GM12878 (cell line): Measurements from ENCODE around the gene VSTM2B. TPM values are rescaled to one million over a fixed set of nuclear protein-coding genes. Genes with fewer than 3 reads are reported as not detected.

Experiments
- ATAC-seq: fragments of 200-7000 bp; cut with Tn5 transposase; 3 replicates; pipeline ENCODE4 v1.9.1; 2020; ENCODE audit warnings: mild to moderate bottlenecking, moderate library complexity
- BruUV-seq: library from RNA; stranded (reverse); fragments of 400-500 nt; replicated peaks from 2 replicates; lab custom pipeline; 2021; lab: Mats Ljungman, UMichigan
- CTCF ChIA-PET: fragments of 300-600 bp; sonication (Branson Sonifier 250); formaldehyde crosslinking; extraction: SDS; loops from one replicate; lab custom pipeline; 2021; ENCODE audit warnings: inconsistent platforms; lab: Yijun Ruan, JAX
- POLR2A ChIA-PET: fragments of 350-600 bp; formaldehyde crosslinking; extraction: SDS; loops from one replicate; lab custom pipeline; 2021; ENCODE audit warnings: inconsistent platforms; lab: Charles Lee
- RAD21 ChIA-PET: fragments of 300-600 bp; sonication (Branson Sonifier 250); formaldehyde crosslinking; loops from one replicate; lab custom pipeline; 2023; ENCODE audit warnings: antibody characterized with exemption; ENCODE audit not compliant: unreplicated experiment; lab: Charles Lee
- SMC1A ChIA-PET: fragments of 300-600 bp; sonication (Branson Sonifier 250); formaldehyde crosslinking; loops from one replicate; lab custom pipeline; 2023; ENCODE audit not compliant: unreplicated experiment, uncharacterized antibody; lab: Charles Lee
- DNase-seq: peaks from one replicate; pipeline ENCODE4 v3.0.0-alpha.2; 2011; ENCODE audit warnings: low read depth, low spot score
- FAIRE-seq: peaks from 3 replicates; lab custom pipeline; 2011; peaks lifted over from hg19 to GRCh38; lab: Jason Lieb, UNC
- H2AFZ ChIP-seq: 2 replicates; pipeline ENCODE4 v1.6.0; 2011; ENCODE audit warnings: low read depth, low read length, control low read depth; ENCODE audit not compliant: control insufficient read depth
- H3K27ac ChIP-seq: 2 replicates; pipeline ENCODE4 v1.5.1; 2011; ENCODE audit warnings: control low read depth; ENCODE audit not compliant: control insufficient read depth, insufficient read depth
- H3K27me3 ChIP-seq, 2 experiments: replicated peaks in 1 of 2; 2 replicates each; pipeline versions ENCODE4 v1.6.0 to v1.6.1; 2011; ENCODE audit warnings: low read length in 1 of 2; ENCODE audit not compliant: control insufficient read depth in 2 of 2, insufficient read depth in 2 of 2
- H3K36me3 ChIP-seq, 2 experiments: 2 replicates each; pipeline ENCODE4 v1.5.1; 2011; ENCODE audit warnings: low read length in 1 of 2; ENCODE audit not compliant: control insufficient read depth in 2 of 2, insufficient read depth in 2 of 2
- H3K4me1 ChIP-seq: 2 replicates; pipeline ENCODE4 v1.6.1; 2011; ENCODE audit warnings: mild to moderate bottlenecking, low read length, moderate library complexity, mixed read lengths; ENCODE audit not compliant: control insufficient read depth, insufficient read depth
- H3K4me2 ChIP-seq: 2 replicates; pipeline ENCODE4 v1.6.0; 2011; ENCODE audit warnings: control low read depth; ENCODE audit not compliant: control insufficient read depth, insufficient read depth
- H3K4me3 ChIP-seq: fragments of 200-600 bp; sonication (generic); 2 replicates; pipeline ENCODE4 v1.5.1; 2016
- H3K79me2 ChIP-seq: 2 replicates; pipeline ENCODE4 v1.6.0; 2011; ENCODE audit warnings: low read length; ENCODE audit not compliant: control insufficient read depth, insufficient read depth
- H3K9ac ChIP-seq: 2 replicates; pipeline ENCODE4 v1.8.0; 2011; ENCODE audit warnings: low read length, control low read depth, mixed read lengths; ENCODE audit not compliant: control insufficient read depth, insufficient read depth
- H3K9me3 ChIP-seq: replicated peaks from 3 replicates; pipeline ENCODE4 v1.5.1; 2011; ENCODE audit warnings: mild to moderate bottlenecking, low read length; ENCODE audit not compliant: control insufficient read depth, insufficient read depth
- H4K20me1 ChIP-seq: 2 replicates; pipeline ENCODE4 v1.6.0; 2011; ENCODE audit not compliant: control insufficient read depth, insufficient read depth
- IKZF1 ChIP-seq: fragments of 450-650 bp; conservative IDR thresholded peaks from 2 replicates; pipeline ENCODE4 v1.6.1; 2017; ENCODE audit warnings: antibody characterized with exemption, mild to moderate bottlenecking
- JUND ChIP-seq: IDR thresholded peaks from 2 replicates; pipeline ENCODE4 v1.6.1; 2012; ENCODE audit warnings: low read depth, mild to moderate bottlenecking, low read length, improper control_type of control experiment, moderate library complexity
- NR2C2 ChIP-seq: IDR thresholded peaks from 2 replicates; pipeline ENCODE4 v1.6.1; 2011; ENCODE audit warnings: borderline replicate concordance, low read depth; ENCODE audit not compliant: control insufficient read depth, insufficient read length
- PAX8 ChIP-seq: fragments of 450-650 bp; IDR thresholded peaks from 2 replicates; pipeline ENCODE4 v1.6.1; 2017; ENCODE audit warnings: mild to moderate bottlenecking, moderate library complexity
- RB1 ChIP-seq: fragments of 450-650 bp; formaldehyde crosslinking; IDR thresholded peaks from 2 replicates; pipeline ENCODE4 v1.6.1; 2017; ENCODE audit warnings: mild to moderate bottlenecking, borderline replicate concordance
- SMAD5 ChIP-seq: IDR thresholded peaks from 2 replicates; pipeline ENCODE4 v1.6.1; 2016; ENCODE audit warnings: antibody characterized with exemption, low read depth
- SMARCA5 ChIP-seq: fragments of 450-650 bp; IDR thresholded peaks from 2 replicates; pipeline ENCODE4 v1.6.1; 2017; ENCODE audit warnings: mild to moderate bottlenecking
- STAT3 ChIP-seq: IDR thresholded peaks from 2 replicates; pipeline ENCODE4 v1.6.1; 2011; ENCODE audit warnings: low read depth, low read length, improper control_type of control experiment
- whole genome bisulfite sequencing: methylation state at CpG from one replicate; pipeline ENCODE4 v1.1.6; 2016; ENCODE audit warnings: low lambda C conversion rate; ENCODE audit not compliant: insufficient replicate concordance, insufficient coverage; ENCODE audit errors: missing lambda C conversion rate; 5-methylcytosine and 5-hydroxymethylcytosine counted together
- in situ Hi-C: fragments of 300-500 bp; cut with MboI; formaldehyde crosslinking; loops from 9 replicates; pipeline ENCODE4 v1.14.3; 2018; ENCODE audit warnings: mixed read lengths
- intact Hi-C: fragments of 100-400 bp; cut with micrococcal nuclease; formaldehyde crosslinking; loops from one replicate; pipeline ENCODE4 v1.14.2; 2022; ENCODE audit not compliant: unreplicated experiment
- polyA plus RNA-seq, 11 experiments: library from polyadenylated mRNA; depleted of rRNA in 4 of 11; unstranded in 6 of 11; stranded (reverse) in 5 of 11; fragments of >200 nt; fragmentation: Nextera tagmentation in 4 of 11; fragmentation: Illumina TruSeq in 1 of 11; extraction: Ambion mirVana in 4 of 11; extraction: Trizol in 1 of 11; gene quantifications; 1 replicate in 1 of 11; 2 replicates in 10 of 11; pipeline versions ENCODE4 v1.2.1 to v1.2.3, GENCODE V29; 2011 to 2016; ENCODE audit warnings: inconsistent platforms in 2 of 11, missing spikeins in 2 of 11, low read depth in 1 of 11
- total RNA-seq, 4 experiments: library from RNA; depleted of rRNA in 3 of 4; stranded (reverse); fragments of >200 nt in 3 of 4; fragmentation: Illumina TruSeq in 1 of 4; extraction: Trizol in 1 of 4; gene quantifications; 2 replicates each; pipeline versions ENCODE4 v1.2.1 to v1.2.3, GENCODE V29; 2013 to 2021
- TF ChIP-seq, protein P1 (sequence below): fragments of 450-650 bp; IDR thresholded peaks from 2 replicates; pipeline ENCODE4 v1.6.1; 2016; ENCODE audit warnings: mild to moderate bottlenecking
- TF ChIP-seq, protein P2 (sequence below): fragments of 450-650 bp; IDR thresholded peaks from 2 replicates; pipeline ENCODE4 v1.6.1; 2016; ENCODE audit warnings: mild to moderate bottlenecking, moderate library complexity, borderline replicate concordance
- TF ChIP-seq, protein P3 (sequence below): fragments of 450-650 bp; IDR thresholded peaks from 2 replicates; pipeline ENCODE4 v1.6.1; 2017; ENCODE audit warnings: mild to moderate bottlenecking

VSTM2B gene
- total and polyA plus RNA-seq, 10 of the 15 experiments (the other 5 are each of a cell fraction or from before 2014, with no cell fraction given), result not detected

DNA sequence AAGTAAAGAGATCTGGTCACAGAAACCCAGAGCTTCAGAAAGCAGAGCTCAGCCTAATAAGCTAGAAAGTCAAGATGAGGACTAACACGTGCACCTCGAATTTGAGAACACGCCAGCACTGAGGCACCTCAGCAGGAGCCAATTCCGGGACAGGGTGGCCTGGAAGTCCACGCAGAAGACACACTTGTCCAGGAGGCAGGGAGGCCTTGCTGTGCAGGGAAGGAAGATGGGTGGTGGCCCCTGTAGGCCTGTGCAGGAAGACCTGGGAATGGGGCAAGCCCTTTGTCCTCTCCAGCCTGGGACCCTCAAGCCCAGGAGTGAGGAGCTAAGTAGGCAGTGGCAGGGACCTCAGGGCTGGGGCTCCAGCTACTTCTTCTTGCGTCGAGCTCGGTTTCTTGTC is 16.3 kb upstream of the VSTM2B start:
- Histone ChIP-seq H3K79me2 (no peaks in the 10 kb centered on the region), H3K9me3 (no peaks in the 10 kb centered on the region), H3K27me3 (no peaks in the 10 kb centered on the region), H3K4me2 (no peak overlapping the region), H3K36me3 (no peaks in the 10 kb centered on the region), H2AFZ (no peak overlapping the region), H3K4me3 (no peak overlapping the region), H3K27ac (no peak overlapping the region), H3K4me1 (no peaks in the 10 kb centered on the region), H3K9ac (no peak overlapping the region), H4K20me1 (no peaks in the 10 kb centered on the region)
- no peak for ATAC-seq
- intact Hi-C loops (no loop called here), in situ Hi-C loops (no loop called here)
- TF ChIP-seq IKZF1, result no peak
- TF ChIP-seq, protein P1, sequence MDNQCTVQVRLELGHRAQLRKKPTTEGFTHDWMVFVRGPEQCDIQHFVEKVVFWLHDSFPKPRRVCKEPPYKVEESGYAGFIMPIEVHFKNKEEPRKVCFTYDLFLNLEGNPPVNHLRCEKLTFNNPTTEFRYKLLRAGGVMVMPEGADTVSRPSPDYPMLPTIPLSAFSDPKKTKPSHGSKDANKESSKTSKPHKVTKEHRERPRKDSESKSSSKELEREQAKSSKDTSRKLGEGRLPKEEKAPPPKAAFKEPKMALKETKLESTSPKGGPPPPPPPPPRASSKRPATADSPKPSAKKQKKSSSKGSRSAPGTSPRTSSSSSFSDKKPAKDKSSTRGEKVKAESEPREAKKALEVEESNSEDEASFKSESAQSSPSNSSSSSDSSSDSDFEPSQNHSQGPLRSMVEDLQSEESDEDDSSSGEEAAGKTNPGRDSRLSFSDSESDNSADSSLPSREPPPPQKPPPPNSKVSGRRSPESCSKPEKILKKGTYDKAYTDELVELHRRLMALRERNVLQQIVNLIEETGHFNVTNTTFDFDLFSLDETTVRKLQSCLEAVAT, result no peak
- TF ChIP-seq STAT3, result no peak
- no peak for TF ChIP-seq SMARCA5
- TF ChIP-seq SMAD5, result no peak
- TF ChIP-seq JUND, result no peak
- no peak for TF ChIP-seq PAX8
- TF ChIP-seq RB1, result no peak
- TF ChIP-seq, protein P2, sequence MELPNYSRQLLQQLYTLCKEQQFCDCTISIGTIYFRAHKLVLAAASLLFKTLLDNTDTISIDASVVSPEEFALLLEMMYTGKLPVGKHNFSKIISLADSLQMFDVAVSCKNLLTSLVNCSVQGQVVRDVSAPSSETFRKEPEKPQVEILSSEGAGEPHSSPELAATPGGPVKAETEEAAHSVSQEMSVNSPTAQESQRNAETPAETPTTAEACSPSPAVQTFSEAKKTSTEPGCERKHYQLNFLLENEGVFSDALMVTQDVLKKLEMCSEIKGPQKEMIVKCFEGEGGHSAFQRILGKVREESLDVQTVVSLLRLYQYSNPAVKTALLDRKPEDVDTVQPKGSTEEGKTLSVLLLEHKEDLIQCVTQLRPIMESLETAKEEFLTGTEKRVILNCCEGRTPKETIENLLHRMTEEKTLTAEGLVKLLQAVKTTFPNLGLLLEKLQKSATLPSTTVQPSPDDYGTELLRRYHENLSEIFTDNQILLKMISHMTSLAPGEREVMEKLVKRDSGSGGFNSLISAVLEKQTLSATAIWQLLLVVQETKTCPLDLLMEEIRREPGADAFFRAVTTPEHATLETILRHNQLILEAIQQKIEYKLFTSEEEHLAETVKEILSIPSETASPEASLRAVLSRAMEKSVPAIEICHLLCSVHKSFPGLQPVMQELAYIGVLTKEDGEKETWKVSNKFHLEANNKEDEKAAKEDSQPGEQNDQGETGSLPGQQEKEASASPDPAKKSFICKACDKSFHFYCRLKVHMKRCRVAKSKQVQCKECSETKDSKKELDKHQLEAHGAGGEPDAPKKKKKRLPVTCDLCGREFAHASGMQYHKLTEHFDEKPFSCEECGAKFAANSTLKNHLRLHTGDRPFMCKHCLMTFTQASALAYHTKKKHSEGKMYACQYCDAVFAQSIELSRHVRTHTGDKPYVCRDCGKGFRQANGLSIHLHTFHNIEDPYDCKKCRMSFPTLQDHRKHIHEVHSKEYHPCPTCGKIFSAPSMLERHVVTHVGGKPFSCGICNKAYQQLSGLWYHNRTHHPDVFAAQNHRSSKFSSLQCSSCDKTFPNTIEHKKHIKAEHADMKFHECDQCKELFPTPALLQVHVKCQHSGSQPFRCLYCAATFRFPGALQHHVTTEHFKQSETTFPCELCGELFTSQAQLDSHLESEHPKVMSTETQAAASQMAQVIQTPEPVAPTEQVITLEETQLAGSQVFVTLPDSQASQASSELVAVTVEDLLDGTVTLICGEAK, result no peak
- TF ChIP-seq NR2C2, result no peak
- TF ChIP-seq, protein P3, sequence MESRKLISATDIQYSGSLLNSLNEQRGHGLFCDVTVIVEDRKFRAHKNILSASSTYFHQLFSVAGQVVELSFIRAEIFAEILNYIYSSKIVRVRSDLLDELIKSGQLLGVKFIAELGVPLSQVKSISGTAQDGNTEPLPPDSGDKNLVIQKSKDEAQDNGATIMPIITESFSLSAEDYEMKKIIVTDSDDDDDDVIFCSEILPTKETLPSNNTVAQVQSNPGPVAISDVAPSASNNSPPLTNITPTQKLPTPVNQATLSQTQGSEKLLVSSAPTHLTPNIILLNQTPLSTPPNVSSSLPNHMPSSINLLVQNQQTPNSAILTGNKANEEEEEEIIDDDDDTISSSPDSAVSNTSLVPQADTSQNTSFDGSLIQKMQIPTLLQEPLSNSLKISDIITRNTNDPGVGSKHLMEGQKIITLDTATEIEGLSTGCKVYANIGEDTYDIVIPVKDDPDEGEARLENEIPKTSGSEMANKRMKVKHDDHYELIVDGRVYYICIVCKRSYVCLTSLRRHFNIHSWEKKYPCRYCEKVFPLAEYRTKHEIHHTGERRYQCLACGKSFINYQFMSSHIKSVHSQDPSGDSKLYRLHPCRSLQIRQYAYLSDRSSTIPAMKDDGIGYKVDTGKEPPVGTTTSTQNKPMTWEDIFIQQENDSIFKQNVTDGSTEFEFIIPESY, result no peak
- no peak for FAIRE-seq
- 26% methylated on average over 8 of the region's 8 CpGs for WGBS
- no peak for DNase-seq
- RAD21 ChIA-PET, result no interaction called here
- no TSS peak for BruUV-seq
- POLR2A ChIA-PET, result no interaction called here
- CTCF ChIA-PET, result no interaction called here
- SMC1A ChIA-PET, result no interaction called here
